ENCODE results near the gene EMD.
A peak's percentile ranks its signal among the peaks of the same experiment; 100 is the strongest.

Gene EMD

GRCh38 chrX:154401918-154402621, 23.0 kb downstream of the EMD start:
- Histone ChIP-seq H3K27ac (peak overlapping the region in 1 of 2 donors; percentile 6), H3K4me3 (no peak overlapping the region)
- no peak for TF ChIP-seq CTCF (IDR thresholded peaks at IDR 0.05)
- no peak for DNase-seq (ENCODE audit: low spot score)

DNA sequence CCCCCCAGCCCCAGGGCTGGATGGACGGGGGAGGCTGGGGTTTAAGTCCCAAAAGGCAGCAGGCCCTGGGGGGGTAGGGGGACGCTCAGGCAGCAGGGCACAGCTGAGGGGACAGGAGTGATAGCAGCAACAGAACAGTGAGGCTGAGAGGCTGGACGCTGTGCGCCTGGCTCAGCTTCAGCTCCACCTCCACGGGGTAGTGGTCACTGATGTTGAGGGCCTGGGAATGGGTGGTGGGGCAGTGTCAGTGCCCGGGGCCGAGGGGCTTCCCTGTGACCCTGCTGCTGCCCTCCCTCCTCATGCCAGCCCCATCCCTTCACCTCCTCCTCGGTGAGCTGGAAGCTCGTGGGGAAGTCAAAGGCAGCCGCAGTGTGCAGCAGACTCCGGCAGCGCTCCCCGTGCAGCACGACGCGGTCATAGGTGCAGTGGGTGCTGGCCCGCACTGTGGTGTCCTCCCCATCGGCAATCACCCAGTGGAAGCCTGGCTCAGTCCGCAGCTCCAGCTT, 23.6 kb downstream of the EMD start:
- Histone ChIP-seq H3K4me3 (no peak overlapping the region), H3K27ac (peak overlapping the region in 1 of 2 donors; percentile 2)
- DNase-seq (ENCODE audit: low spot score): peak; percentile 68
- TF ChIP-seq CTCF (IDR thresholded peaks at IDR 0.05): no peak

DNA sequence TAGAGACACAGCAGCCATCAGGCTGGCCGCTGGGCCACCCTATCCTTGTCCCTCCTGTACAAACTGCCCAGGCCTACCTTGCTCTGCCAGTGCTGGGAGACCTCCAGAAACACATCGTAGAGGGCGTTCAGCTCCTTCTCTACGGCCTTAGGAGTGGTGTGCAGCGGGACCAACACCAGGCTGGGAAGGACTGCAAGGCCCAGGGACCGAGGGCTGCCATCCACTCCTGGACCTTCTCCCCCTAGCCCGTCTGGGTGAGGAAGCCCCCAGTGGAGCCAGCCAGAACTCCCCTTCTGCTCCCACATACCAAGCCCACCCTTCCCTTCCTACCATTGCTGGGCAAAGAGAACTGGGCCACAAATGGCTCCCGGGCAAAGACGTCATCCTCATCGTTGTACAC, 24.1 kb downstream of the EMD start:
- no peak for TF ChIP-seq CTCF (IDR thresholded peaks at IDR 0.05)
- peak; percentile 60 for DNase-seq (ENCODE audit: low spot score)

DNA sequence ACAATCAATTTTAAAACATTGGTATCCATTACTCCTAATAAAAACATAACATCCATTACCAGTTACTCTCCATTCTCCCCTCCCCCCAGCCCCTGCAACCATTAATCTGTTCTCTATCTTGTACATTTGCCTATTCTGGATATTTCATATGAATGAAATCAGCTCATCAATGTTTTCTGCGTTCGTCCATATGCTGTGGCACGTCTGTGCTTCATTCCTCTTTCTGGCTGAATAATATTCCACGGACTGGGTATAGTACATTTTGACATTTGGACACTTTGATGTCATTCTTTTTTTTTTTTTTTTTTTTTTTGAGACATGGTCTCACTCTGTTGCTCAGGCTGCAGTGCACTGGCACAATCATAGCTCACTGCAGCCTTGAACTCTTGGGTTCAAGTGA, 24.8 kb downstream of the EMD start:
- no peak overlapping the region for H3K4me3 ChIP-seq
- DNase-seq (ENCODE audit: low spot score): no peak
- TF ChIP-seq CTCF (IDR thresholded peaks at IDR 0.05): no peak
- H3K27ac ChIP-seq: no peak overlapping the region

More for the DNA sequence above, 24.1 kb downstream of the EMD start:
- no peak overlapping the region for H3K27ac ChIP-seq
- H3K4me3 ChIP-seq: no peak overlapping the region

DNA sequence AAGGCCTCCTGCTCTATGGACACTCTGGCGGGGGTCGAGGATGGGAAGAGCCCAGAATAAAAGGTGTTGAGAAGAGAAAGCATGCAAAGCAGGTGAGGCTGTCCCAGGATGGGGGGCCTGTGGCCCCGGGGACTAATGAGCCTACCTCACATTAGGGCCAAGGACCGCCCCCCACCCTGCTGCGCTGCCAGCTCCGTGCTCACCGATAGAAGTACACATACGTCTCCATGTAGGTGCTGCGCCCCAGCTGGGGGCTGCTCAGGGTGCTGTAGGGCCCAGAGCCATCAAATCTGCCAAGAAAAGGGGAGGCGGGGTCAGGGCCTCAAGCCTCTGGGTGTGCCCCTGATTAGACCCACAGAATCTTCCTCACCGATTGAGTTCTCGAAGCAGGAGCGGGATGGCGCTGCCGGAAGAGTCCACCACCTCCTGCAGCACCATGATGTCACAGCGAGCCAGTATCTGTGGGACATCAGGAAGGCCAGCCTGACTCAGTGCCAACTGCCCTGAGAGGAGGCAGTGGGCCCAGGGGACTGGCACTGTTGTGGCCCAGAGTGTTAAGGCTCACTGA, 25.6 kb downstream of the EMD start:
- DNase-seq (ENCODE audit: low spot score): peak; percentile 64
- Histone ChIP-seq H3K27ac (no peak overlapping the region), H3K4me3 (no peak overlapping the region)
- no peak for TF ChIP-seq CTCF (IDR thresholded peaks at IDR 0.05)

GRCh38 chrX:154408659-154409221, 29.6 kb downstream of the EMD start:
- no peak for DNase-seq (ENCODE audit: low spot score)
- TF ChIP-seq CTCF (IDR thresholded peaks at IDR 0.05): no peak
- Histone ChIP-seq H3K4me3 (peak overlapping the region; percentile 69), H3K27ac (peak overlapping the region; percentile 31 to 86)

All from coronary artery (tissue), 2 donors.